ENCODE results near the gene MLLT1. TPM values are rescaled to one million over a fixed set of nuclear protein-coding genes. Genes with fewer than 3 reads are reported as not detected.

The MLLT1 gene
- total RNA-seq, 2 donors from 2014 or later, result 49.2 to 52.0 TPM

Other genes with a start within 250 kb of the MLLT1 start
- gene RFX2, start 169.5 kb downstream of the MLLT1 start, total RNA-seq, result 10 to 100 TPM; 20.7 to 21.7 TPM
- gene ACSBG2, start 144.3 kb downstream of the MLLT1 start, total RNA-seq, result not detected
- gene ACER1, start 53.6 kb upstream of the MLLT1 start, total RNA-seq, result not detected
- gene CLPP, start 81.6 kb upstream of the MLLT1 start, total RNA-seq, result 10 to 100 TPM; 55.1 to 56.4 TPM
- gene ALKBH7, start 92.8 kb upstream of the MLLT1 start, total RNA-seq, result 10 to 100 TPM; 37.1 to 41.2 TPM
- gene PSPN, start 96.0 kb upstream of the MLLT1 start, total RNA-seq, result under 1 TPM; 0.65 to 0.71 TPM
- 10 to 100 TPM; 32.5 to 35.4 TPM for gene GTF2F1, start 113.2 kb upstream of the MLLT1 start, total RNA-seq
- gene KHSRP, start 144.8 kb upstream of the MLLT1 start, total RNA-seq, result 100 to 1,000 TPM; 134 to 147 TPM
- gene SLC25A41, start 153.8 kb upstream of the MLLT1 start, total RNA-seq, result under 1 TPM in 1 of 2 donors, not detected in 1; 0.24 TPM
- gene SLC25A23, start 179.8 kb upstream of the MLLT1 start, total RNA-seq, result 10 to 100 TPM; 51.5 to 62.1 TPM
- gene CRB3, start 184.3 kb upstream of the MLLT1 start, total RNA-seq, result not detected
- gene DENND1C, start 201.8 kb upstream of the MLLT1 start, total RNA-seq, result 1 to 10 TPM; 2.1 to 3.9 TPM
- gene TUBB4A, start 222.3 kb upstream of the MLLT1 start, total RNA-seq, result under 1 TPM; 0.42 to 0.48 TPM